Type B pancreatic cell (in vitro differentiated cells): ENCODE results near the gene MEGF6. TPM values are rescaled to one million over a fixed set of nuclear protein-coding genes. Genes with fewer than 3 reads are reported as not detected.
"Not testable (repeated sequence)": the region's sequence is repeated elsewhere in the genome, so short reads cannot be mapped to it uniquely, and the experiment has no call there.

Experiments used
- DNase-seq: peaks from one replicate; pipeline ENCODE4 v3.0.0; 2021; ENCODE audit warnings: mixed read lengths; ENCODE audit not compliant: unreplicated experiment; ENCODE audit errors: extremely low spot score
- H3K27ac Mint-ChIP-seq: 2 replicates; pipeline ENCODE4 v1.8.0; 2021; ENCODE audit warnings: mild to moderate bottlenecking, mixed read lengths
- H3K27me3 Mint-ChIP-seq: 2 replicates; pipeline ENCODE4 v1.8.0; 2021; ENCODE audit warnings: mixed read lengths
- H3K36me3 Mint-ChIP-seq: 2 replicates; pipeline ENCODE4 v1.8.0; 2021; ENCODE audit warnings: mixed read lengths
- H3K4me1 Mint-ChIP-seq: one replicate; pipeline ENCODE4 v1.8.0; 2021; ENCODE audit warnings: mixed read lengths; ENCODE audit not compliant: unreplicated experiment
- H3K4me3 Mint-ChIP-seq: 2 replicates; pipeline ENCODE4 v1.8.0; 2021; ENCODE audit warnings: mild to moderate bottlenecking, mixed read lengths
- H3K9me3 Mint-ChIP-seq: 2 replicates; pipeline ENCODE4 v1.8.0; 2021; ENCODE audit warnings: mixed read lengths
- total RNA-seq: library from RNA; stranded (reverse); gene quantifications from 2 replicates; pipeline ENCODE4 v1.2.1, GENCODE V29; 2021; ENCODE audit warnings: low replicate concordance
- TF ChIP-seq, protein P1 (sequence below): fragments of 200-600 bp; sonication (generic); conservative IDR thresholded peaks from 2 replicates; pipeline ENCODE4 v1.5.0; 2021; ENCODE audit warnings: antibody characterized with exemption, mild to moderate bottlenecking

The MEGF6 gene
- total RNA-seq, 1 donor from 2014 or later: 61.7 TPM

DNA sequence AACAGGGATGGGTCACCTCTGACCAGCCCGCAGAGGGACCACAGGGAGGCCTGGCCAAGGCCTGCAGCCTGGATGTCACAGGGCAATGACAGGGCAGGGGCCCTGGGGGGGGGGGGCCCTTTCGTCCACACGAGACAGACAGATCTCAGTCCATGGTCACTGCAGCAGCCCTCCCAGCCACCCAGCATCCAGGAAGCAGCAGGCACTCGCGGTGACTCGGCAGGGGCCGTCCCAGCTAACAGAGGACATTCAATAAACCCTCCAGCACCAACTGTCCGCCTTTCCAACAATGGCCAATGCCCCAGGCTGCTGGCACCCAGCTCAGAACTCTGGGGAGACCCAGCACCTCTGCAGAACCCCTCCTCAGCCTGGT is 32.9 kb downstream of the MEGF6 start:
- no peak for DNase-seq
- H3K4me3 Mint-ChIP-seq: no peak overlapping the region
- no peaks in the 10 kb centered on the region for H3K36me3 Mint-ChIP-seq
- H3K9me3 Mint-ChIP-seq: no peaks in the 10 kb centered on the region
- TF ChIP-seq, protein P1, sequence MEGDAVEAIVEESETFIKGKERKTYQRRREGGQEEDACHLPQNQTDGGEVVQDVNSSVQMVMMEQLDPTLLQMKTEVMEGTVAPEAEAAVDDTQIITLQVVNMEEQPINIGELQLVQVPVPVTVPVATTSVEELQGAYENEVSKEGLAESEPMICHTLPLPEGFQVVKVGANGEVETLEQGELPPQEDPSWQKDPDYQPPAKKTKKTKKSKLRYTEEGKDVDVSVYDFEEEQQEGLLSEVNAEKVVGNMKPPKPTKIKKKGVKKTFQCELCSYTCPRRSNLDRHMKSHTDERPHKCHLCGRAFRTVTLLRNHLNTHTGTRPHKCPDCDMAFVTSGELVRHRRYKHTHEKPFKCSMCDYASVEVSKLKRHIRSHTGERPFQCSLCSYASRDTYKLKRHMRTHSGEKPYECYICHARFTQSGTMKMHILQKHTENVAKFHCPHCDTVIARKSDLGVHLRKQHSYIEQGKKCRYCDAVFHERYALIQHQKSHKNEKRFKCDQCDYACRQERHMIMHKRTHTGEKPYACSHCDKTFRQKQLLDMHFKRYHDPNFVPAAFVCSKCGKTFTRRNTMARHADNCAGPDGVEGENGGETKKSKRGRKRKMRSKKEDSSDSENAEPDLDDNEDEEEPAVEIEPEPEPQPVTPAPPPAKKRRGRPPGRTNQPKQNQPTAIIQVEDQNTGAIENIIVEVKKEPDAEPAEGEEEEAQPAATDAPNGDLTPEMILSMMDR: no peak
- H3K4me1 Mint-ChIP-seq: no peaks in the 10 kb centered on the region
- H3K27me3 Mint-ChIP-seq: no peaks in the 10 kb centered on the region
- H3K27ac Mint-ChIP-seq: no peak overlapping the region

- no peak overlapping the region for H3K4me3 Mint-ChIP-seq
- H3K36me3 Mint-ChIP-seq: no peaks in the 10 kb centered on the region
- DNase-seq: no peak
- H3K4me1 Mint-ChIP-seq: no peaks in the 10 kb centered on the region
- H3K27me3 Mint-ChIP-seq: no peaks in the 10 kb centered on the region
- no peaks in the 10 kb centered on the region for H3K9me3 Mint-ChIP-seq
- TF ChIP-seq, protein P1: no peak
- H3K27ac Mint-ChIP-seq: no peak overlapping the region
Observed at GRCh38 chr1:3577711-3578432, 33.4 kb downstream of the MEGF6 start.

- Mint-ChIP-seq H3K27me3 (no peaks in the 10 kb centered on the region), H3K36me3 (no peaks in the 10 kb centered on the region), H3K4me1 (no peaks in the 10 kb centered on the region), H3K9me3 (no peaks in the 10 kb centered on the region), H3K27ac (no peak overlapping the region), H3K4me3 (no peak overlapping the region)
- no peak for DNase-seq
- TF ChIP-seq, protein P1: no peak
Observed at GRCh38 chr1:3577300-3577699, 34.0 kb downstream of the MEGF6 start.

DNA sequence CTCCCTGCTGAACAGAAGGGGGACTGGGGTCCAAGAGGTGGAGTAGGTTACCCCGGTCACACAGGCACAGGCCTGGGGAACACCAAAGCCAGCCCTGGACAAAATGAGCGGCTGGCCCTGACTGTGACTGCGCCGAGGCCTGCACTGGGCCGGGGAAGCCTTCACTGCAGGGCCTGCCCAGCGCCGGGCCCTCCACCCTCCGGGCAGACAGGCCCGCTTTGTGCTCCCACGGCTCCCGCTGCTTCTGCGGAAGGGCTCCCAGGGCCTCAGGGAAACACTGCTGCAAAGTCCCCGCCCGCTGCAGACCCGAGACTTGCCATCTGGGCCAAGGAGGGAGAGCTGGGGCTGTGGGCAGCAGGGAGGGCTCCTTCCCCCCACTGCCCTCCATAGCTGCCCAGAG is 35.3 kb downstream of the MEGF6 start:
- H3K36me3 Mint-ChIP-seq: no peaks in the 10 kb centered on the region
- no peaks in the 10 kb centered on the region for H3K9me3 Mint-ChIP-seq
- TF ChIP-seq, protein P1: no peak
- no peak for DNase-seq
- H3K4me3 Mint-ChIP-seq: no peak overlapping the region
- H3K4me1 Mint-ChIP-seq: no peaks in the 10 kb centered on the region
- H3K27ac Mint-ChIP-seq: no peak overlapping the region
- no peaks in the 10 kb centered on the region for H3K27me3 Mint-ChIP-seq

- H3K27ac Mint-ChIP-seq, H3K27me3 Mint-ChIP-seq: not testable (repeated sequence)
Observed at GRCh38 chr1:3575515-3575914, 35.8 kb downstream of the MEGF6 start.

GRCh38 chr1:3573500-3573899 is 37.8 kb downstream of the MEGF6 start:
- no peak for DNase-seq
- Mint-ChIP-seq H3K4me1 (no peaks in the 10 kb centered on the region), H3K27ac (no peak overlapping the region), H3K27me3 (no peaks in the 10 kb centered on the region), H3K4me3 (no peak overlapping the region), H3K36me3 (no peaks in the 10 kb centered on the region), H3K9me3 (no peaks in the 10 kb centered on the region)
- TF ChIP-seq, protein P1: no peak

More at GRCh38 chr1:3575515-3575914, 35.8 kb downstream of the MEGF6 start:
- H3K4me3 Mint-ChIP-seq, DNase-seq, H3K9me3 Mint-ChIP-seq, H3K4me1 Mint-ChIP-seq, H3K36me3 Mint-ChIP-seq: not testable (repeated sequence)

GRCh38 chr1:3572638-3573037 is 38.7 kb downstream of the MEGF6 start:
- not testable (repeated sequence) for DNase-seq, H3K9me3 Mint-ChIP-seq, H3K4me3 Mint-ChIP-seq, H3K27ac Mint-ChIP-seq, H3K4me1 Mint-ChIP-seq, H3K27me3 Mint-ChIP-seq, H3K36me3 Mint-ChIP-seq
